Hepatocyte (in vitro differentiated cells): Measurements from ENCODE around the gene IKZF1.

Experiments
- CTCF ChIP-seq: fragments of 200-600 bp; sonication (generic); IDR thresholded peaks from 2 replicates; pipeline ENCODE4 v1.5.1; 2016; ENCODE audit warnings: antibody characterized with exemption, mild to moderate bottlenecking; ENCODE audit not compliant: poor library complexity
- EZH2 ChIP-seq: fragments of 200-600 bp; sonication (generic); IDR thresholded peaks from 2 replicates; pipeline ENCODE4 v1.6.1; 2016; ENCODE audit warnings: antibody characterized with exemption, mild to moderate bottlenecking, borderline replicate concordance

- TF ChIP-seq EZH2 (no peak), CTCF (no peak)
Observed at GRCh38 chr7:50358041-50358705, 53.7 kb downstream of the IKZF1 start.
